IPS-20b (cell line): Measurements from ENCODE around the gene NR1I3.

Experiments used
- H3K27ac ChIP-seq: one replicate; pipeline ENCODE4 v1.5.1; 2013; ENCODE audit warnings: low read length
- H3K27me3 ChIP-seq: 2 replicates; pipeline ENCODE4 v1.6.1; 2013; ENCODE audit warnings: mild to moderate bottlenecking, low read length, inconsistent platforms; ENCODE audit not compliant: insufficient read depth
- H3K36me3 ChIP-seq: 2 replicates; pipeline ENCODE4 v1.6.1; 2013; ENCODE audit warnings: low read depth, mild to moderate bottlenecking, inconsistent platforms, low read length, moderate library complexity; ENCODE audit not compliant: insufficient read depth
- H3K4me1 ChIP-seq: 2 replicates; pipeline ENCODE4 v1.6.1; 2013; ENCODE audit warnings: mild to moderate bottlenecking, control low read depth, inconsistent platforms, low read length, moderate library complexity; ENCODE audit not compliant: insufficient read depth
- H3K4me3 ChIP-seq: 2 replicates; pipeline ENCODE4 v1.5.1; 2013; ENCODE audit warnings: mild to moderate bottlenecking, low read length, inconsistent platforms
- H3K9ac ChIP-seq: 2 replicates; pipeline ENCODE4 v1.6.1; 2013; ENCODE audit warnings: low read depth, mild to moderate bottlenecking, inconsistent platforms, low read length, moderate library complexity
- H3K9me3 ChIP-seq: 2 replicates; pipeline ENCODE4 v1.6.1; 2013; ENCODE audit warnings: mild to moderate bottlenecking, low read depth, low read length, inconsistent platforms; ENCODE audit not compliant: insufficient read depth

Gene NR1I3

GRCh38 chr1:161216945-161217712, 20.9 kb downstream of the NR1I3 start:
- no peaks in the 10 kb centered on the region for H3K9me3 ChIP-seq
- H3K9ac ChIP-seq = no peak overlapping the region
- H3K27ac ChIP-seq = no peak overlapping the region
- H3K4me1 ChIP-seq = peaks cover 10% of the 10 kb centered on the region; the same call in 1 of the 2 replicates
- no peak overlapping the region for H3K4me3 ChIP-seq
- peaks cover 33% of the 10 kb centered on the region for H3K36me3 ChIP-seq
- H3K27me3 ChIP-seq = no peaks in the 10 kb centered on the region

- Histone ChIP-seq H3K27me3 (no peaks in the 10 kb centered on the region), H3K9ac (no peak within 1 kb of the TSS), H3K27ac (no peak within 1 kb of the TSS), H3K9me3 (no peaks in the 10 kb centered on the region), H3K36me3 (peaks cover 54% of the 10 kb centered on the region), H3K4me1 (peaks cover 12% of the 10 kb centered on the region; the same call in 1 of the 2 replicates), H3K4me3 (no peak within 1 kb of the TSS)
Measured at GRCh38 chr1:161215076-161215475, 22.9 kb downstream of the NR1I3 start, which contains the start of gene FCER1G. Gene FCER1G (plus strand): TSS chr1:161215295. CDS start chr1:161215322, 27 bp downstream.

GRCh38 chr1:161214369-161214768, 23.6 kb downstream of the NR1I3 start:
- Histone ChIP-seq H3K9me3 (no peaks in the 10 kb centered on the region), H3K27ac (no peak overlapping the region), H3K27me3 (no peaks in the 10 kb centered on the region), H3K4me1 (peaks cover 13% of the 10 kb centered on the region; the same call in 1 of the 2 replicates), H3K9ac (no peak overlapping the region), H3K4me3 (no peak overlapping the region), H3K36me3 (peaks cover 59% of the 10 kb centered on the region)

GRCh38 chr1:161209790-161210409, 28.1 kb downstream of the NR1I3 start:
- no peak overlapping the region for H3K27ac ChIP-seq
- H3K36me3 ChIP-seq = peaks cover 94% of the 10 kb centered on the region
- H3K9me3 ChIP-seq = no peaks in the 10 kb centered on the region
- no peaks in the 10 kb centered on the region for H3K27me3 ChIP-seq
- no peak overlapping the region for H3K4me3 ChIP-seq
- H3K9ac ChIP-seq = no peak overlapping the region
- H3K4me1 ChIP-seq = peaks cover 3% of the 10 kb centered on the region; the same call in 1 of the 2 replicates

GRCh38 chr1:161207173-161207572, 30.8 kb downstream of the NR1I3 start:
- H3K9me3 ChIP-seq = no peaks in the 10 kb centered on the region
- H3K4me3 ChIP-seq = no peak overlapping the region
- H3K27me3 ChIP-seq = no peaks in the 10 kb centered on the region
- peaks cover 83% of the 10 kb centered on the region for H3K36me3 ChIP-seq
- no peak overlapping the region for H3K27ac ChIP-seq
- no peak overlapping the region for H3K9ac ChIP-seq
- peaks cover 3% of the 10 kb centered on the region; the same call in 1 of the 2 replicates for H3K4me1 ChIP-seq

- Histone ChIP-seq H3K4me3 (no peak overlapping the region), H3K4me1 (peaks cover 5% of the 10 kb centered on the region; the same call in 1 of the 2 replicates), H3K9ac (no peak overlapping the region), H3K36me3 (peaks cover 77% of the 10 kb centered on the region), H3K27me3 (no peaks in the 10 kb centered on the region), H3K9me3 (no peaks in the 10 kb centered on the region), H3K27ac (no peak overlapping the region)
Measured at GRCh38 chr1:161206411-161207140, 31.4 kb downstream of the NR1I3 start.

GRCh38 chr1:161201836-161202712, 35.9 kb downstream of the NR1I3 start, which contains the start of gene NDUFS2:
Gene NDUFS2 (plus strand): TSS chr1:161202367. CDS start chr1:161202386, 19 bp downstream.
- Histone ChIP-seq H3K4me1 (peaks cover 41% of the 10 kb centered on the region), H3K9ac (peak within 1 kb of the TSS; percentile 96), H3K4me3 (peak within 1 kb of the TSS; percentile 80), H3K36me3 (peaks cover 38% of the 10 kb centered on the region), H3K9me3 (no peaks in the 10 kb centered on the region), H3K27ac (peak within 1 kb of the TSS; percentile 86), H3K27me3 (no peaks in the 10 kb centered on the region)

GRCh38 chr1:161200992-161201835, 36.8 kb downstream of the NR1I3 start:
- Histone ChIP-seq H3K4me1 (peaks cover 47% of the 10 kb centered on the region), H3K4me3 (peak overlapping the region; percentile 80; the same call in 1 of the 2 replicates), H3K9ac (peak overlapping the region; percentile 96; the same call in 1 of the 2 replicates)

GRCh38 chr1:161200421-161200991, 37.5 kb downstream of the NR1I3 start:
- H3K27me3 ChIP-seq = no peaks in the 10 kb centered on the region
- H3K9me3 ChIP-seq = no peaks in the 10 kb centered on the region
- peaks cover 22% of the 10 kb centered on the region for H3K36me3 ChIP-seq
- peak overlapping the region; percentile 17; the same call in 1 of the 2 replicates for H3K4me3 ChIP-seq
- peaks cover 47% of the 10 kb centered on the region for H3K4me1 ChIP-seq
- peak overlapping the region; percentile 96; the same call in 1 of the 2 replicates for H3K9ac ChIP-seq
- peak overlapping the region; percentile 86 for H3K27ac ChIP-seq

More at GRCh38 chr1:161200992-161201835, 36.8 kb downstream of the NR1I3 start:
- peaks cover 29% of the 10 kb centered on the region for H3K36me3 ChIP-seq
- peak overlapping the region; percentile 86 for H3K27ac ChIP-seq
- no peaks in the 10 kb centered on the region for H3K9me3 ChIP-seq
- no peaks in the 10 kb centered on the region for H3K27me3 ChIP-seq
